WI38 (cell line): ENCODE results near the gene DEUP1.

ENCODE experiments used
- H3K4me3 ChIP-seq: 2 replicates; pipeline ENCODE4 v1.5.1; 2011; ENCODE audit warnings: low read depth, mild to moderate bottlenecking, control low read depth, low read length
- CTCF ChIP-seq: IDR thresholded peaks from 2 replicates; pipeline ENCODE4 v1.5.1; 2012; ENCODE audit warnings: low read depth, mild to moderate bottlenecking, control low read depth, low read length

DEUP1 gene

GRCh38 chr11:93484716-93485115 lies 154.2 kb downstream of the DEUP1 start:
- H3K4me3 ChIP-seq = no peak overlapping the region
- no peak for TF ChIP-seq CTCF

- no peak overlapping the region for H3K4me3 ChIP-seq
- no peak for TF ChIP-seq CTCF
Observed at GRCh38 chr11:93485983-93486382, 155.4 kb downstream of the DEUP1 start.

GRCh38 chr11:93487032-93487483 lies 156.5 kb downstream of the DEUP1 start:
- H3K4me3 ChIP-seq = no peak overlapping the region
- no peak for TF ChIP-seq CTCF
